NCI-H128 (cell line): ENCODE measurements around the gene SLIT3.

Experiments
- DNase-seq: peaks from one replicate; lab custom pipeline; 2025; ENCODE audit not compliant: unreplicated experiment; lab: John Stamatoyannopoulos, UW

The SLIT3 gene

GRCh38 chr5:168693883-168694282 lies 607.1 kb downstream of the SLIT3 start:
- DNase-seq: no peak

- no peak for DNase-seq
Observed at GRCh38 chr5:168693297-168693696, 607.6 kb downstream of the SLIT3 start.

- DNase-seq: no peak
Observed at GRCh38 chr5:168691891-168692290, 609.0 kb downstream of the SLIT3 start.

- DNase-seq: no peak
Observed at GRCh38 chr5:168689260-168689659, 611.7 kb downstream of the SLIT3 start.

GRCh38 chr5:168686837-168687236 lies 614.1 kb downstream of the SLIT3 start:
- DNase-seq: no peak

GRCh38 chr5:168685566-168685965 lies 615.4 kb downstream of the SLIT3 start:
- no peak for DNase-seq

GRCh38 chr5:168683927-168684295 lies 617.0 kb downstream of the SLIT3 start:
- no peak for DNase-seq

- no peak for DNase-seq
Observed at GRCh38 chr5:168683247-168683926, 617.6 kb downstream of the SLIT3 start.

GRCh38 chr5:168681556-168682183 lies 619.3 kb downstream of the SLIT3 start:
- no peak for DNase-seq

GRCh38 chr5:168680395-168680794 lies 620.5 kb downstream of the SLIT3 start:
- DNase-seq: no peak

- DNase-seq: peak; percentile 19
Observed at GRCh38 chr5:168679515-168679920, 621.4 kb downstream of the SLIT3 start.

- DNase-seq: no peak
Observed at GRCh38 chr5:168676501-168676900, 624.4 kb downstream of the SLIT3 start.

GRCh38 chr5:168675883-168676408 lies 625.0 kb downstream of the SLIT3 start:
- DNase-seq: no peak

- no peak for DNase-seq
Observed at GRCh38 chr5:168674893-168675482, 626.0 kb downstream of the SLIT3 start.

GRCh38 chr5:168672888-168673287 lies 628.1 kb downstream of the SLIT3 start:
- no peak for DNase-seq

GRCh38 chr5:168672016-168672415 lies 628.9 kb downstream of the SLIT3 start:
- no peak for DNase-seq

- no peak for DNase-seq
Observed at GRCh38 chr5:168670881-168671575, 629.9 kb downstream of the SLIT3 start.

- no peak for DNase-seq
Observed at GRCh38 chr5:168669668-168670378, 631.1 kb downstream of the SLIT3 start.

- no peak for DNase-seq
Observed at GRCh38 chr5:168669156-168669555, 631.8 kb downstream of the SLIT3 start.

GRCh38 chr5:168668078-168668477 lies 632.9 kb downstream of the SLIT3 start:
- no peak for DNase-seq

GRCh38 chr5:168667301-168667840 lies 633.6 kb downstream of the SLIT3 start:
- DNase-seq: no peak
